ENCODE data around the gene REN.

The REN gene

DNA sequence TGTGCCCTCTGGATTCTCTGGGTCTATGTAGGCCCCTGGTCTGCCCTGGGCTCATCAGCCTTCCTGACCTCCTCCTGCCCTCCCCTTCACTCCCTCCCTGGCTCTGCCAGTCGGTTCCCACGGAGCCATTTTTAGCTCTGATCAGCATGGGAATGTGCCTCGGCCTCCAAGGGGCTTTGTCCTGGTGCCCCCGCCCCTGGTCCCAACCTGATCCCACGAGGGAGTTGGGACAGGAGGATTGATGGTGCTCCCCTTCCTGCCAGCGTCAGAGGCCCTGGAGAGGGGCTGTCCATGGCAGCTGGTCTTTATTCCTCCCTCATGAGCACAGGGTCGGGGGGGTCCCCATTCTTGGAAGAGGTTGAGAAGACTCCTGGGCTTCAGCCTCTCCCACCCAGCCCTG, 39.2 kb downstream of the REN start:
- FAIRE-seq (no peak), DNase-seq (ENCODE audit: insufficient read length, low spot score) (no peak)
- TF ChIP-seq, protein P1, sequence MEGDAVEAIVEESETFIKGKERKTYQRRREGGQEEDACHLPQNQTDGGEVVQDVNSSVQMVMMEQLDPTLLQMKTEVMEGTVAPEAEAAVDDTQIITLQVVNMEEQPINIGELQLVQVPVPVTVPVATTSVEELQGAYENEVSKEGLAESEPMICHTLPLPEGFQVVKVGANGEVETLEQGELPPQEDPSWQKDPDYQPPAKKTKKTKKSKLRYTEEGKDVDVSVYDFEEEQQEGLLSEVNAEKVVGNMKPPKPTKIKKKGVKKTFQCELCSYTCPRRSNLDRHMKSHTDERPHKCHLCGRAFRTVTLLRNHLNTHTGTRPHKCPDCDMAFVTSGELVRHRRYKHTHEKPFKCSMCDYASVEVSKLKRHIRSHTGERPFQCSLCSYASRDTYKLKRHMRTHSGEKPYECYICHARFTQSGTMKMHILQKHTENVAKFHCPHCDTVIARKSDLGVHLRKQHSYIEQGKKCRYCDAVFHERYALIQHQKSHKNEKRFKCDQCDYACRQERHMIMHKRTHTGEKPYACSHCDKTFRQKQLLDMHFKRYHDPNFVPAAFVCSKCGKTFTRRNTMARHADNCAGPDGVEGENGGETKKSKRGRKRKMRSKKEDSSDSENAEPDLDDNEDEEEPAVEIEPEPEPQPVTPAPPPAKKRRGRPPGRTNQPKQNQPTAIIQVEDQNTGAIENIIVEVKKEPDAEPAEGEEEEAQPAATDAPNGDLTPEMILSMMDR (IDR thresholded peaks at IDR 0.05; ENCODE audit: insufficient read depth, missing control alignments): no peak

DNA sequence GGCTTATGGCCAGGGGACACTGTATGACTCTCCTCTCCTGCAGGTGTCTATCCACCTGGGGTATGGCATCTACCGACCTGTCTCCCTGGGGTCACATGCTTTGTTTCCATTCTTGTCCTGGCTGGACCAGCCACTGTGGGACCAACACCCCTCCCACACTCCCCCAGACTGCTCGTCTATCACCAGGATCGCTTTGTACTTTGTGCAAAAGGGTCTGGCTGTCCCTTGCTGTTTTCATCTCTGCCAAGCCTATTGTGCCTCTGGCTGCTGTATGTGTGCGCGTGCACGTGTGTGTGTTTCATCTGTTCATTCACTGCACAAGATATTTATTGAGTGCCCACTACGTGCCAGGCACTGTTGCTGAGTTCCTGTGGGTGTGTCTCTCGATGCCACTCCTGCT, 39.8 kb downstream of the REN start:
- FAIRE-seq: no peak
- TF ChIP-seq, protein P1 (IDR thresholded peaks at IDR 0.05; ENCODE audit: insufficient read depth, missing control alignments): no peak
- DNase-seq (ENCODE audit: insufficient read length, low spot score): no peak

DNA sequence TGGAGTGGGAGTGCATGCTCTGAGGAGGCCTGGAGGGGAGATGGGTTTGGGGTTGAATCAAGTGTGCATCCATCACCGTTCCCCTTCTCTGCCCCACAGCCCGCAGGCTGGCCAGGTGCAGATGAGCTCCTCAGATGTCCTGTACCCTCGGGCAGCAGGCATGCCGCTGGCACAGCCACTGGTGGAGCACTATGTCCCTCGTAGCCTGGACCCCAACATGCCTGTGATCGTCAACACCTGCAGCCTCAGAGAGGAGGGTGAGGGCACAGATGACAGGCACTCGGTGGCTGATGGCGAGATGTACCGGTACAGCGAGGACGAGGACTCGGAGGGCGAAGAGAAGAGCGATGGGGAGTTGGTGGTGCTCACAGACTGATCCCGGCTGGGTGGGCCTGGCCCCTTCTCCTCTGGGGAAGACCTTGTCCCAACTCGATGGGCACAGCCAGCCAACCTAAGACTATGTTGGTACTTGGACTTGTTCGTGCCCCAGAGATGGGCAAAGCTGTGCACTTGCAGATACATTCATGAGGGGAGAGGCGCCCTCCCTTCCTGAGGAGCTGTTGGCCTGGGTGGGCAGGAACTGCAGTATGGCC, 40.3 kb downstream of the REN start:
- FAIRE-seq (no peak), DNase-seq (ENCODE audit: insufficient read length, low spot score) (no peak)
- TF ChIP-seq, protein P1 (IDR thresholded peaks at IDR 0.05; ENCODE audit: insufficient read depth, missing control alignments): no peak

DNA sequence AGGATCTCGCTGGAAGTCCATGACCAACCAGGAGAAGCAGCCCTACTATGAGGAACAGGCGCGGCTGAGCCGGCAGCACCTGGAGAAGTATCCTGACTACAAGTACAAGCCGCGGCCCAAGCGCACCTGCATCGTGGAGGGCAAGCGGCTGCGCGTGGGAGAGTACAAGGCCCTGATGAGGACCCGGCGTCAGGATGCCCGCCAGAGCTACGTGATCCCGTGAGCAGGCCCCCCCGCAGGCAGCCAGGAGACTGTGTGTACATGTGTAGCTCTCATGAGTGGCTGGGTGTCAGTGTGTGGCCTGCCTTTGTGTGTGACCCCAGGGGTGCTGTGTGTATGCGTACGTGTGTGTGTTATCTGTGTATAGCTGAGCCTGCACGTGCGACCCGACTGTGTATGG, 41.5 kb downstream of the REN start:
- DNase-seq (ENCODE audit: insufficient read length, low spot score) (no peak), FAIRE-seq (no peak)
- TF ChIP-seq, protein P1 (IDR thresholded peaks at IDR 0.05; ENCODE audit: insufficient read depth, missing control alignments): no peak

DNA sequence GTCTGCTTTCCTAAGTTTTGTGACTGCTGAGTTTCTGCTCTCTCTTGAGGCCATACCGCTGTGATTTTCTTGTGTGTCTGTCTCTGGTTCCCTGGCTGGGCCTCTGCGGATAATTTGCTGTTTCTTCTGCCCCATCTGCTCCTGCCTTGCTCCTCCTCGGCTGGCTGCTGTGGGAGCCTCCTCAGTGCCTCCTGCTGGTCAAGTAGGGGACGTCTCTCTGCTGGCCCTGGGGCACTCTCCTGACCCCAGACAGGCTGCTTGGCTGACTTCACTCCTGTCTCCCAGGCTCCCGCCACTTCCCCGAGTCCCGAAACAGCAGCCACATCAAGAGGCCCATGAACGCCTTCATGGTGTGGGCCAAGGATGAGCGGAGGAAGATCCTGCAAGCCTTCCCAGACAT, 42.8 kb downstream of the REN start:
- TF ChIP-seq, protein P1 (IDR thresholded peaks at IDR 0.05; ENCODE audit: insufficient read depth, missing control alignments): no peak
- DNase-seq (ENCODE audit: insufficient read length, low spot score) (no peak), FAIRE-seq (no peak)

DNA sequence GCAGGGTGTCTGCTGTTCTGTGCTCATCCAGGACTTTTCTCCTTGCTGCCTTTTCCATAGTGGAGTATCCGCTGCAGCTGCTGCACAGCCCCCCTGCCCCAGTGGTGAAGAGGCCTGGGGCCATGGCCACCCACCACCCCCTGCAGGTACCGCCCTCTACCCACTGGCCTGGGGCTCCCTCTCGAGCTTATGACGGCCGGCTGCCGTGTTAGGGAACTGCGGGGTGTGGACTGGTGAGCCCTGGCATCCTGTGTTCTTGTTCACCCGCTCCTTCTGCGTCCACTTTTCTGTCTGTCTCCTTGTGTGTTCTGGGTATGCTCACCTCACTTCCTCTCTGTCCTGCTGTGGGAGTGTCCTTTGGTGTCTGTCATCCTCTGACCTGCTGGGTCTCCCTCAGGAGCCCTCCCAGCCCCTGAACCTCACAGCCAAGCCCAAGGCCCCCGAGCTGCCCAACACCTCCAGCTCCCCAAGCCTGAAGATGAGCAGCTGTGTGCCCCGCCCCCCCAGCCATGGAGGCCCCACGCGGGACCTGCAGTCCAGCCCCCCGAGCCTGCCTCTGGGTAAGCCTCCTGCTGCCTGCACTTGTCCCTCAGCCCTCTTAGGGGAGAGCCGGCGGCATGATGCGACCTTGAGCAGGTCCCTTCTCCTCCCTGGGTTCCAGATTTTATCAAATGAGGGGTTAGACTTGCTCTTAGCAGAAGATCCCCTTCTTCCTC, 44.1 kb downstream of the REN start:
- DNase-seq (ENCODE audit: insufficient read length, low spot score) (no peak), FAIRE-seq (no peak)
- TF ChIP-seq, protein P1 (IDR thresholded peaks at IDR 0.05; ENCODE audit: insufficient read depth, missing control alignments): no peak

DNA sequence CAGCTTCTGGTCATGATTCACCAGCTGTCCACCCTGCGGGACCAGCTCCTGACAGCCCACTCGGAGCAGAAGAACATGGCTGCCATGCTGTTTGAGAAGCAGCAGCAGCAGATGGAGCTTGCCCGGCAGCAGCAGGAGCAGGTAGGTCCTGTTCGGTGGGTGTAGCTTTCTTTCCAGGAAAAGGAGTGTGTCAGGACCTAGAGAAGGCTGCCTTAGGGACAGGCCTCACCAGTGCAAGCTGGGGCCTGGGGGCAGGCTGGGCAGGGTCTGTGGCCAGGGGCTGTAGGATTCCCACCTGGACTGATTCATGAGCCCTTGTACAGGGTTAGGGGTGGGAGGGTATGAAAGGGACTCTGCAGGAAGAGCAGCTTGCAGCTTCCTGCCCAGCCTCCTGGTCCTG, 49.6 kb downstream of the REN start:
- TF ChIP-seq, protein P1 (IDR thresholded peaks at IDR 0.05; ENCODE audit: insufficient read depth, missing control alignments): no peak
- no peak for DNase-seq (ENCODE audit: insufficient read length, low spot score)
- no peak for FAIRE-seq
